Stimulated activated CD8-positive, alpha-beta memory T cell treated with anti-CD3 and anti-CD28 coated beads, Interleukin-4, amount 100 ng/mL, for 4 hours (primary cell): ENCODE measurements around the gene IRF1.
"Not testable (repeated sequence)": the region's sequence is repeated elsewhere in the genome, so short reads cannot be mapped to it uniquely, and the experiment has no call there.

ENCODE experiments used
- DNase-seq, 2 donors: peaks; one replicate each; pipeline ENCODE4 v3.0.0-alpha.2; 2020; ENCODE audit warnings: low read depth in 2 of 2, low spot score in 1 of 2

The IRF1 gene

DNA sequence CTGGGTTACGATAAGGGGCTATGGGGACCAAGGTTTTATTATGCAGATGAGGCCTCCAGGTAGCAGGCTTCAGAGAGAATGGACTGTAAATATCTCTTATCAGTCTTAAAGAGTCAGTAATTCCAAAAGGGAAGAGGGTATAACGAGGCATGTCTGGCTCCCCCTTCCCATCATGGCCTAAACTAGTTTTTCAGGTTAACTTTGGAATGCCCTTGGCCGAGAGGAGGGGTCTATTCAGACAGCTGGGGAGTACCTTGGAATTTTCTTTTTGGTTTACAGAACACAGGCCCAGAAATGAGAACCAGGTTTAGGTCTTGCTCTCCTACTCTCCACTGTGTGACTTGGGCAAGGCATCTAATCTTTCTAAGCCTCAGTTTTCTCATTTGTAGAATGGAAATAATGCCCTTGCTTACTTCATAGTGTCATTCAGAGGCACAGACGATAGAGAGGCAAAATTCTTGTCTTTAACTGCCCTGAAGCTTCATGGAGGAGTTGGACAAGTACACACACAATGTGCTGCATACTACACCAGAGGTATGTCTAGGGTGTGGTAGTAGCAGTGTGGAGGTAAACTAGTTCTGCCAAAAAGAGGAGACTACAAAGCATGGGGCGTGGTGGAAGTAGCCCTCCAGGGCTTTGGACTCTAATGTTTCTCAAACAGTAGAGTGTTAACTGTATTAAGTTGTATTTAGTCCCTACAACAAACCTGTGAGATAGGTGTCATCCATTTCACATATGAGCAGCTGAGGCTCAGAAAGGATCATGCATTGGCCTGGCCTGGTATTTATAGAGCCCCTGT is 45.5 kb downstream of the IRF1 start:
- no peak for DNase-seq

DNA sequence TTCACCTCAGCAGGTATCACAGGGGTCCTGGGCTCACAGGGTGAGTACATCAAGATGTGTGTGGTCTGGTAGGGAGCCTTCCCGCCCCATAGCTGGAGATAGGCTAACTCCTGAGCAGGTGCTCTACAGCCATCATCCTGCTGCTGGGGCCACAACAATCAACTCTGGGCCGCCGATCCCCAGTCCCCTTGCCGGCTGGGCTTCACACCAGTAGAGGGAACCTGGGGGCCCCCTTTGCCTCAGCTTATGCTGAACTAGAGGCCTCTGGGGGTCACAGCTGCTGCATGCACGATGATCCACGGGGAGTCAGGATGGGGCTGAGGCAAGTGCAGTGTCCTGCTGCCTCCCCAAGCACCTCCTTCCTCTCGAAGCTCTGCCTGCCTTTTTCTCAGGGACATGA is 46.5 kb downstream of the IRF1 start:
- DNase-seq: no peak

DNA sequence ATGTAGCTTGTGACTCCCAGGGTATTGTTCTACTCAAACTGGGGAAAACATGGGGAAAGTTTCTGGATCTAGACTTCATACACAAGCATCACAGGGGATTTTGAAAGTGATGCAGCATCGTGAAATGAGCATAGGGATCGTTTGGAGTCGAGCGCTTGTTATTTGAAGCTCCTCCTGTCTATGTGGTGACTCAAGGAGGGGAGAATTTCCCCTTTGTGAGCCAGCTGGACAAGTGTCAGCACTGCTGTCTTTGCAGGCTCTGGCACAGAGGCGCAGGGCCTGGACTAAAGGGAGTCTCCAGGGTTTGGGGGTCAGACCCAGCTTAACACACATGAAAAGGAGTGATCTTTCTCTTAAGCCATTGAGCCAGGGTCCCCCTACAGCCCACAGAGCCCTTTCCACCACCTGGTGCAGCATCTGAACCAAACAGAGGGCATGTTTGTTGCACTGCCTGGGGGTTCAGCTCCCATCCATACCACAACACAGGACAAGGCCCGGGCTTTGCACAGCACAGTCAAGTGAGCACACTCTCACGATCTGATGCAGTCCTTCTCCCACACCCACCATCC is 51.0 kb downstream of the IRF1 start:
- DNase-seq: no peak

DNA sequence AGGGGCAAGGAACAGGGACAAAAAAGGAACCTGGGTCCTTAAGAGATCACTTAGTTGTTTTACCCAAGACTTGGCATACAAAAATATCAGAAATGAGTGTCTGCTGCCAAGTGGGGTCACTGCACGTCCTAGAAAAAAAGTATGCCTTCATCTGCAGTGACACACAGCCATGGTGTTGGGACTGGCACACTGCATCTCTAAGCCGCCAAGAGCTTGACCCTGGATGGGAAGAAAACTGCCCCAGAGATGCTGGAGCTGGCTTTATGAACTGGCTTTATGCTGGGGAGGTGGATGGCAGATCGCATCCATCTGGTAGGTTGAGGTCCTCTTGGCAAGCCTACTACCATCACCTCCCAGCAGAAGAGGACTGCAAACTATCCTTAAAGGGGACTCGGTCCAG is 51.7 kb downstream of the IRF1 start:
- no peak for DNase-seq

DNA sequence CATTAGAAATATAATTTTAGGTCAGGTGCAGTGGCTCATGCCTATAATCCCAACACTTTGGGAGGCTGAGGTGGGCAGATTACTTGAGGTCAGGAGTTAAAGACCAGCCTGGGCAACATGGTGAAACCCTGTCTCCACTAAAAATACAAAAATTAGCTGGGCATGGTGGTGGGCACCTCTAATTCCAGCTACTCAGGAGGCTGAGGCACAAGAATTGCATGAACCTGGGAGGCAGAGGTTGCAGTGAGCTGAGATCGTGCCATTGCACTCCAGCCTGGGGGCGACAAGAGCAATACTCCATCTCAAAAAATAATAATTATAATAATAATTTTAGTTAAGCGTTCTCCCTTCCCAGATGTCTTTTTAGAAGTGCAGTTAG is 52.3 kb downstream of the IRF1 start:
- DNase-seq: not testable (repeated sequence)

DNA sequence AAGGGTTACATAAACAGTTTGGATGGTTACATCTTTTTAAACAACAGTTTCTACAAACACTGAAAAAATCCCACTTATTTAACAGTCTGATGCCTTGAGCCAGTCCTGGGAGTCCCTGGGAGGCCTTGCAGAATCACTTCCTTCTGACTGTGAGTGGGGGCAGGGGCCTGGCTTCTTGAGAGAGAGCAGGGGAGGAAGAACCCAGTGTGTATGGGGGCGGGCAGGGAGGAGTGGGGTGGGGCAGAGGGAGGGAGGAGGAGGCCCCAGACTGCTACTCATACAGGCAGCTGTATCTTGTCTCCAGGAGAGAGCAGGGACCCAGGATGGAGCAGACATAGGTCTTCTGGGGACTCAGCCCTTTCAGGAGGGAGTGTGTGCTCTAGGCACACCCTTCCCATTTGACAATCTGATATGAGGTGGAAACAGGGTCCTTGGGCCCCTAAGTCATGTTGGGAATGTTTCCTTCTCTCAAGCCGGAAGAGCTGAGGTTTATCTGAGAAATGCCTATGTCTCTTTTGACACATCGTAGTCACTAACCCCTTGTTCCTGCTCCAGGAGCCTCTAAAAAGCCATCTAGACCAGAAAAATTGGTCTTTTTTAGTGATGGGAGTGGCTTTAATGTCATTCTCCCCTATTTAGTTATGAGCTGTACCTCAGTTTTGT is 52.8 kb downstream of the IRF1 start:
- DNase-seq: peak in 1 of 2 donors; percentile 56

DNA sequence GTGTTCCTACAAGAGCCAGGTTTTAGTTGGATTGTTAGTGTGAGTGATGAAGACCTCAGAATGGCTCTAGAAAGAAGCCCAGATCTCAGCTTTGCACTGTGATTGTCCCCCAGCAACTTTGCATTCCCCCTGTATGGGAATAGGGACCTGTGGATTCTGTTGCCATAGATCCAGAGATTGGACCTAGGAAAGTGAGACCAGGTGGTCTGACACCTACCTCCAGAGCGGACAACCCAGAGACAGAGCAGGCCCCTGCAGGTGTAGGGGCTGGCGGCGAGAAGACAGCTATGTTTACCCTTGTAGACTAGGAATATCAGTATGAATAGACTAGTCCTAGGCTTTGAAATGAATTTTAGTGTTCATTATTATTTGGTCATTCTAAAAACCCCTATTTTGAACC is 53.6 kb downstream of the IRF1 start:
- no peak for DNase-seq

DNA sequence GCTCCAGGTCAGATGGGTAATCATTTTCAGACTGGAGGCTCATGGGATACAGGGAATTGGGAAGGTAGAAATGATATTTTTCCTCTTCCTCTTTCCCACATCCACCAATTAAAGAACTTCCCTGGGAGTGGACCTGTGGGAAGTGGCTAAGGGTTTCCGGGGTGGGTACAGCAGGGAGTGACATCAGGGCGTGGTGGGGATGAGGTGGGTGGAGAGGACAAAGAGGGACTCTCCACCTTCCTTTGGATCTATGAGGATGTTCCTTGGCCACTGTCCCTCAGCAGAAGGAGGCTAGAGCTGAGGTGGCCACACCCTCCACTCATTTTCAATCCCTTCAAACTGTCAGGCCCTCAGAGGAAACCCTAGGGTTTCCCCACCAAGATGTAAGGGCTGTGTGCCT is 54.7 kb downstream of the IRF1 start:
- no peak for DNase-seq

DNA sequence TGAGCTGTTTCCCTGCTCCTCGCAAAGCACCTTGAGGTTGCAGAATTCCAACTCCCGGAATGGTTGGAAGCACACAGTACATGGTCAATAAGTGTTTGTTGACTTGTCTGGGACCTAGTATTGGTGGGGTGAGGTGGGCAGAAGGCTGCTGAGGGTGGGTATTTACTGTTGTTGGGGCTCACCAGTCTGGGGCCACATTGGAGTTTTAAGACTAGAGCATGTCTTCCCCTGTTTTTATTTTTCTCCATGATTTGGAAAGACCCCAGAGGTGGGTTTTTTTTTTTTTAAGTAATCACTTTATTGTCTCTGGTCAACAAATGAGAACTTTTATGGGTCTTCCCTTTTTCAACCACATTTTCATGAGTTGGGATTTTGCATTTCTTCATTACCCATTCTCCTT is 55.1 kb downstream of the IRF1 start:
- DNase-seq: no peak

DNA sequence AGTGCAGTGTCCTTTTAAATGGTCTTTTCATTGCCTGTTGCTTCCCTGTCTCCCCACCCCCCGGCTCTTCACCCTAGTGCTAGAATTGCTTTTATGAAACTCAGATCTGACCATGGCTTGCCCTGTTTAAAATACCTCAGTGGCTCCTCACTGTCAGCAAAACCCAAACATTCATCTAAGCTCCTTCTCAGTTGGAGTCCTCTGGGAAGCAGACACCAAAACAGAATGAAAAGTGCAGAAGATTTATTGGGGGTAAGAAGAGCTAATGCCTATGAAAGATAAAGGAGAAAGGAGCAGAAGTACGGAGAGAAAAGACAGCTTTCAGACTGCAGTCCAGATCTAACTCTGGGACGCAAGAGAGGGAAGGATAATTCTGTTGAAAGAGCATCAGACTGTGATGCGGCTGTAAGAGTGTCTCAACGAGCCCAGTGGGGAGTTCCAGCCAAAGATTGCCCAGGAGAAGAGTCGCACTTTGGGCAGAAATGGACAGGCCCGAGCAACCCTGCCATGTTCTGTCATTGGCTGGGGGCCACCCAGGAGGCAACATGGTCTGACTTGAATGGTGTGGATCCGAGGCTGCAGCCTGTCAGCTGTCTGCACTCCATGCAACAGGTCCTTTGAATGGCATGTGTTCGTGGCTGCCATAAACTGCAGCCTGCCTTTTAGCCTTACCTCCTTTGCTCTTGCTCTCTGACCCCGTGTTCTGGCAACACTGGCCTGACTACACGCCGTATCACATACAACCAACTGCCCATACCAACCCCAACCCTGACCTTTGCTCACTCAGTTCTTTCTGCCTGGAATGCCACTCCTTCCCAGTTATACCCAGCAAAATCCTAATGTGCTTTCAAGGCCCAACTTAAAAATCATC is 55.9 kb downstream of the IRF1 start:
- DNase-seq: no peak

DNA sequence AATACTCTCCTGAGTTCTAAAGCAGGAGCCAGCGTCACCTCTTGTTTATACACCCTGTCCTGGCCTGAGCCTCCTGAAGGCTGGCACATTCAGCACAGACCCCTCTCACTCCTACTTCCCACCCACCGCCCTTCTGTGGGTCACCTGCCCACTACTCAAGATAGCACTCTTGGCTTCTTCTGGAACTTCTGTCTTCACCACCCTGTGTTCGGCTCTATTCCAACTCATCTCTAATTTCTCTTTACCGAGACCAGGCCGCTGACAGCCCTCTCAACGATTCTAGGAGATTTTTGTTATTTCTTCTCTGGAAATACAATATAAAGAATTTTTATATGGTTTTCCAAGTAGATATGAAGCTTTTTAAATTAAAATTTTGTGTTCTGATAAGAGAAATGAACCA is 57.4 kb downstream of the IRF1 start:
- DNase-seq: no peak

DNA sequence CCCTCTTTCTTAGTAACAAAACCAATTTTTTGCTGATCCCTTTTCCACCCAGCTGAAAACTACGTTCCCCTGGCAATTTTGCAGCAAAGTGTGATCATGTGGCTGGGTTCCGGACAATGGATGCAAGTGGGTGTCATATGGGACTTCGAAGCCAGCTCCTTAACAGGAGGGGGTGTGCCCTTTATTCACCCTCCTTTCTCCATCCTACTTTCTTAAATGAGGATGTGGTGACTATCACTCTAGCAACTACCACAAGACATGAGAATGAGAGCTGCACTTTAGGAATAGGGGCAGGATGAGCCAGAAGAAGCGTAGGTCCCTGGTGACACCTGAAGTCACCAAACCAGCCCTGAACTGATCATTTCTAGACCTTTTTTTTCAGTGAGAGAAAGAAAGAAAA is 58.9 kb downstream of the IRF1 start:
- DNase-seq: no peak
